ENCODE measurements around the gene CYB5RL.
"Not testable (repeated sequence)": the region's sequence is repeated elsewhere in the genome, so short reads cannot be mapped to it uniquely, and the experiment has no call there.

GRCh38 chr1:54207896-54208295 is 8.1 kb upstream of the CYB5RL start:
- TF ChIP-seq CHD2 (IDR thresholded peaks at IDR 0.05; ENCODE audit: low read length); RAD21 (IDR thresholded peaks at IDR 0.05 in 1 of 2, conservative IDR thresholded peaks at IDR 0.05 in 1 of 2; ENCODE audit: low read depth in 2 of 2, low read length in 2 of 2); CTCF (IDR thresholded peaks at IDR 0.05; ENCODE audit: control extremely low read depth in 1 of 3, insufficient read depth in 1 of 3, low read depth in 1 of 3, low read length in 3 of 3); RNF2 (IDR thresholded peaks at IDR 0.05; ENCODE audit: borderline replicate concordance, low read depth, low read length, missing control alignments, poor library complexity, severe bottlenecking); EZH2 (IDR thresholded peaks at IDR 0.05; ENCODE audit: low read depth, low read length, severe bottlenecking); POLR2A (IDR thresholded peaks at IDR 0.05; ENCODE audit: control extremely low read depth in 1 of 2, low read depth in 2 of 2, low read length in 2 of 2); ZNF274 (IDR thresholded peaks at IDR 0.05; ENCODE audit: borderline replicate concordance, extremely low read depth, low read length); TAF1 (IDR thresholded peaks at IDR 0.05; ENCODE audit: low read depth, low read length); BRCA1 (IDR thresholded peaks at IDR 0.05; ENCODE audit: low read depth, low read length); POU5F1 (IDR thresholded peaks at IDR 0.05; ENCODE audit: low read depth, low read length): not testable (repeated sequence)

Data from H1 (cell line).